Suprapubic skin (tissue), 4 donors: Measurements from ENCODE around the gene C17orf78.

ENCODE experiments used
- CTCF ChIP-seq, 2 donors: fragments of 200-600 bp in 1 of 2; fragments of 450-650 bp in 1 of 2; sonication (generic) in 1 of 2; IDR thresholded peaks; one replicate each; pipeline ENCODE4 v1.5.1; 2016 to 2019; ENCODE audit warnings: antibody characterized with exemption in 2 of 2, mild to moderate bottlenecking in 1 of 2, moderate library complexity in 1 of 2
- EP300 ChIP-seq: sonication (generic); formaldehyde crosslinking; IDR thresholded peaks from one replicate; pipeline ENCODE4 v1.6.1; 2017; ENCODE audit warnings: antibody characterized with exemption
- POLR2A ChIP-seq, 2 donors: fragments of 450-650 bp; IDR thresholded peaks; one replicate each; pipeline ENCODE4 v1.6.1; 2017; ENCODE audit warnings: antibody characterized with exemption in 2 of 2, mild to moderate bottlenecking in 2 of 2, moderate library complexity in 2 of 2
- POLR2AphosphoS5 ChIP-seq, 3 donors: sonication (generic); formaldehyde crosslinking; IDR thresholded peaks; one replicate each; pipeline ENCODE4 v1.6.1; 2017; ENCODE audit warnings: antibody characterized with exemption in 3 of 3

DNA sequence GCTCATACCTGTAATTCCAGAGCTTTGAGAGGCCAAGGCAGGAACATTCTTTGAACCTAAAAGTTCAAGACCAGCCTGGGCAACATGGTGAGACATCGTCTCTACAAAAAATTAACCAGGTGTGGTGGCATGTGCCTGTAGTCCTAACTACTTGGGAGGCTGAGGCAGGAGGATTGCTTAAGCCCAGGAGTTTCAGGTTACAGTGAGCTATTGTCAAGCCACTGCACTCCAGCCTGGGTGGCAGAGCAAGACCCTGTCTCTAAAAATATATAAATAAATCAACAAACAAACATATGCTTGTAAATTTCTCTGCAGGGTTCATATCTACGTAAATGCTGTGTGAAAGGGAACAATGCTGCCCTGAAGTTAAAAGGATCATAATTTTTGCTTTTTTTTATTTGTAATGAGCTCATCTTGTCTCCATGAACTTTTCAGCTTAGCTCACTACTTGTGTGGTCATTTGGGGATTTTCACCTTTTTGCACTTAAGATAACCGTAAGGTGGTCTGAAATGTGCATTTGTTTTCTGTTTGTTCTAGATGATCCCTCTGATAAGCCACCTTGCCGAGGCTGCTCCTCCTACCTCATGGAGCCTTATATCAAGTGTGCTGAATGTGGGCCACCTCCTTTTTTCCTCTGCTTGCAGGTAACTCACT is 47.3 kb downstream of the C17orf78 start:
- TF ChIP-seq CTCF (IDR thresholded peaks at IDR 0.05): no peak
- no peak for TF ChIP-seq POLR2A (IDR thresholded peaks at IDR 0.05)
- TF ChIP-seq POLR2AphosphoS5 (IDR thresholded peaks at IDR 0.05): no peak
- TF ChIP-seq EP300: no peak
